ENCODE results near the gene SLC7A7. TPM values are rescaled to one million over a fixed set of nuclear protein-coding genes. Genes with fewer than 3 reads are reported as not detected.

SLC7A7 gene
- total and polyA plus RNA-seq, 2 of the 13 experiments (the other 11 are each of a cell fraction or from before 2014, with no cell fraction given): 0.13 to 0.63 TPM

DNA sequence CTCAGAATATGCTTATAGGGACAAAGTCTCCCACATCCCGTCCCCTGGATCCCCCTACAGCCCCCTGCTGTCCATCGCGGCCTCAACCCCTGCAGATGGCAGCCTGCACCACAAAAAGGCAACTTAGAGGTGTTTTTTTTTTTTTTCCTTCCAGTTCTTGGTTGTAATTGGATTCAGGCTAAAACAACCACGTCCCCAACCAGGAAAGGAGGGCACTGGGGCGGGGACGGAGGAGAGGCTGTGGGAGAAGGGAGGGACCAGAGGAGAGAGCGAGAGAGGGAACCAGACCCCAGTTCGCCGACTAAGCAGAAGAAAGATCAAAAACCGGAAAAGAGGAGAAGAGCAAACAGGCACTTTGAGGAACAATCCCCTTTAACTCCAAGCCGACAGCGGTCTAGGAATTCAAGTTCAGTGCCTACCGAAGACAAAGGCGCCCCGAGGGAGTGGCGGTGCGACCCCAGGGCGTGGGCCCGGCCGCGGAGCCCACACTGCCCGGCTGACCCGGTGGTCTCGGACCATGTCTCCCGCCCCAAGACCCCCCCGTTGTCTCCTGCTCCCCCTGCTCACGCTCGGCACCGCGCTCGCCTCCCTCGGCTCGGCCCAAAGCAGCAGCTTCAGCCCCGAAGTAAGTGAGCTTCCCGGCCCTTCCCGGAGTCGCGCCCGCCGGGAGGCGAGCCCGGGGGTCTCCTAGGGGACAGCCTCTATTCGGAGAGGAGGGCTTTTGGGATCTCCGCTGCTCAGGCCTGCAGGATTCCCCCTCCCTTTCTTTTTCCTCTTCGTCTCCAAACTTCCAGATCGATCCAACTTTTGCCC lies 21.3 kb upstream of the SLC7A7 start, which contains the start of gene MMP14 (continued):
- TF ChIP-seq ZNF281 (CRISPR knock-in tag; IDR thresholded peaks at IDR 0.05; ENCODE audit: borderline replicate concordance): no peak
- TF ChIP-seq ZNF33B (CRISPR knock-in tag; IDR thresholded peaks at IDR 0.05): no peak
- 0 out of 2 replicates have a peak, but pooled peaks have one; percentile 28 for TF ChIP-seq PITX1 (CRISPR knock-in tag; IDR thresholded peaks at IDR 0.05)
- TF ChIP-seq PAXIP1 (CRISPR knock-in tag; conservative IDR thresholded peaks at IDR 0.05): peak; percentile 1; the same call in 1 of the 2 replicates
- TF ChIP-seq MAF1 (CRISPR knock-in tag; IDR thresholded peaks at IDR 0.05; ENCODE audit: borderline replicate concordance): 0 out of 2 replicates have a peak, but pooled peaks have one; percentile 28
- no peak for TF ChIP-seq CBX5 (CRISPR knock-in tag; IDR thresholded peaks at IDR 0.05; ENCODE audit: borderline replicate concordance)
- no peak for TF ChIP-seq ZNF850 (CRISPR knock-in tag; conservative IDR thresholded peaks at IDR 0.05)
- no peak for TF ChIP-seq ZNF101 (CRISPR knock-in tag; IDR thresholded peaks at IDR 0.05; ENCODE audit: borderline replicate concordance, low read depth)
- no peak for TF ChIP-seq ZNF549 (CRISPR knock-in tag; IDR thresholded peaks at IDR 0.05)
- TF ChIP-seq, protein P1, sequence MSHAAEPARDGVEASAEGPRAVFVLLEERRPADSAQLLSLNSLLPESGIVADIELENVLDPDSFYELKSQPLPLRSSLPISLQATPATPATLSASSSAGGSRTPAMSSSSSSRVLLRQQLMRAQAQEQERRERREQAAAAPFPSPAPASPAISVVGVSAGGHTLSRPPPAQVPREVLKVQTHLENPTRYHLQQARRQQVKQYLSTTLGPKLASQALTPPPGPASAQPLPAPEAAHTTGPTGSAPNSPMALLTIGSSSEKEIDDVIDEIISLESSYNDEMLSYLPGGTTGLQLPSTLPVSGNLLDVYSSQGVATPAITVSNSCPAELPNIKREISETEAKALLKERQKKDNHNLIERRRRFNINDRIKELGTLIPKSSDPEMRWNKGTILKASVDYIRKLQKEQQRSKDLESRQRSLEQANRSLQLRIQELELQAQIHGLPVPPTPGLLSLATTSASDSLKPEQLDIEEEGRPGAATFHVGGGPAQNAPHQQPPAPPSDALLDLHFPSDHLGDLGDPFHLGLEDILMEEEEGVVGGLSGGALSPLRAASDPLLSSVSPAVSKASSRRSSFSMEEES (CRISPR knock-in tag; IDR thresholded peaks at IDR 0.05): no peak
- TF ChIP-seq ZNF552 (CRISPR knock-in tag; IDR thresholded peaks at IDR 0.05; ENCODE audit: borderline replicate concordance): no peak
- no peak for TF ChIP-seq ZZZ3 (CRISPR knock-in tag; IDR thresholded peaks at IDR 0.05; ENCODE audit: borderline replicate concordance)
- TF ChIP-seq SATB2 (CRISPR knock-in tag; IDR thresholded peaks at IDR 0.05): no peak
- TF ChIP-seq ZNF878 (CRISPR knock-in tag; IDR thresholded peaks at IDR 0.05): no peak
- TF ChIP-seq RBAK (CRISPR knock-in tag; IDR thresholded peaks at IDR 0.05): peak; percentile 59; the same call in 1 of the 2 replicates
- peak; percentile 14 for TF ChIP-seq SRSF1 (optimal IDR thresholded peaks at IDR 0.05; ENCODE audit: low read depth, low read length)
- no peak; the same call in 1 of the 2 replicates for TF ChIP-seq ZNF598 (CRISPR knock-in tag; IDR thresholded peaks at IDR 0.05; ENCODE audit: borderline replicate concordance)

Measured in HepG2 (cell line).